Measurements from ENCODE around the gene MPRIP.

- TF ChIP-seq SIN3A (IDR thresholded peaks at IDR 0.05; ENCODE audit: borderline replicate concordance, insufficient read depth, low read length) (no peak), TAF1 (IDR thresholded peaks at IDR 0.05; ENCODE audit: borderline replicate concordance, insufficient read depth, low read length) (no peak), POLR2AphosphoS5 (IDR thresholded peaks at IDR 0.05; ENCODE audit: low read depth, low read length) (no peak), FOXP2 (optimal IDR thresholded peaks at IDR 0.05; ENCODE audit: borderline replicate concordance, extremely low read depth, extremely low read length, insufficient read depth) (no peak)
- TF ChIP-seq, protein P1, sequence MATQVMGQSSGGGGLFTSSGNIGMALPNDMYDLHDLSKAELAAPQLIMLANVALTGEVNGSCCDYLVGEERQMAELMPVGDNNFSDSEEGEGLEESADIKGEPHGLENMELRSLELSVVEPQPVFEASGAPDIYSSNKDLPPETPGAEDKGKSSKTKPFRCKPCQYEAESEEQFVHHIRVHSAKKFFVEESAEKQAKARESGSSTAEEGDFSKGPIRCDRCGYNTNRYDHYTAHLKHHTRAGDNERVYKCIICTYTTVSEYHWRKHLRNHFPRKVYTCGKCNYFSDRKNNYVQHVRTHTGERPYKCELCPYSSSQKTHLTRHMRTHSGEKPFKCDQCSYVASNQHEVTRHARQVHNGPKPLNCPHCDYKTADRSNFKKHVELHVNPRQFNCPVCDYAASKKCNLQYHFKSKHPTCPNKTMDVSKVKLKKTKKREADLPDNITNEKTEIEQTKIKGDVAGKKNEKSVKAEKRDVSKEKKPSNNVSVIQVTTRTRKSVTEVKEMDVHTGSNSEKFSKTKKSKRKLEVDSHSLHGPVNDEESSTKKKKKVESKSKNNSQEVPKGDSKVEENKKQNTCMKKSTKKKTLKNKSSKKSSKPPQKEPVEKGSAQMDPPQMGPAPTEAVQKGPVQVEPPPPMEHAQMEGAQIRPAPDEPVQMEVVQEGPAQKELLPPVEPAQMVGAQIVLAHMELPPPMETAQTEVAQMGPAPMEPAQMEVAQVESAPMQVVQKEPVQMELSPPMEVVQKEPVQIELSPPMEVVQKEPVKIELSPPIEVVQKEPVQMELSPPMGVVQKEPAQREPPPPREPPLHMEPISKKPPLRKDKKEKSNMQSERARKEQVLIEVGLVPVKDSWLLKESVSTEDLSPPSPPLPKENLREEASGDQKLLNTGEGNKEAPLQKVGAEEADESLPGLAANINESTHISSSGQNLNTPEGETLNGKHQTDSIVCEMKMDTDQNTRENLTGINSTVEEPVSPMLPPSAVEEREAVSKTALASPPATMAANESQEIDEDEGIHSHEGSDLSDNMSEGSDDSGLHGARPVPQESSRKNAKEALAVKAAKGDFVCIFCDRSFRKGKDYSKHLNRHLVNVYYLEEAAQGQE (IDR thresholded peaks at IDR 0.05; ENCODE audit: insufficient read depth in 1 of 2, low read depth in 2 of 2, low read length in 2 of 2) = no peak
Observed at GRCh38 chr17:17052462-17053221, 10.4 kb downstream of the MPRIP start.
